ENCODE data around the gene TMC1. TPM values are rescaled to one million over a fixed set of nuclear protein-coding genes. Genes with fewer than 3 reads are reported as not detected.

Gene TMC1
- total and polyA plus RNA-seq, 2 donors from 2014 or later: 0.25 to 1.2 TPM

DNA sequence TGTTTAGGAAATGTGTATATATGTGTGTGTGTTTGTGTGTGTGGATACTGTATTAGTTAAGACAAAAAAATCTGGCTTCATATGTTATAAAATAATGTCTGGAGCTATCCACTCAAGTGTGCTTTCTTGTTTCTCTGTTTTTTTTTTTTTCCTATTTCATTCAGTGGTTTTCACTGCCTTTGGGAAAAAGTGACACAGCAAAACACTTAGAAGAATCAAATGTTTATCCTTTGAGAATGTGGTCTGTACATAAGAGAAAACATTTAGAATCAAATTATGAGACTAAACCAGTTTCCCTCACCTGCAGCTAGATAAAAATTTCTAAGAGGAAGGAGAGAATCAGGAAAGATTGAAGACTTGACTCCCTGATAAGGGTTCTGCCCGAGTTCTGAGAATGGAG lies 8.1 kb downstream of the TMC1 start:
- no peaks in the 10 kb centered on the region for H3K36me3 ChIP-seq (ENCODE audit: control insufficient read depth in 2 of 3, insufficient read depth in 3 of 3, low read length in 3 of 3)
- no peaks in the 10 kb centered on the region for H3K9me3 ChIP-seq (ENCODE audit: control insufficient read depth in 2 of 3, insufficient read depth in 1 of 3, low read length in 3 of 3)
- H3K27ac ChIP-seq (ENCODE audit: low read depth in 2 of 2, low read length in 2 of 2): no peak overlapping the region
- DNase-seq: no peak
- H3K4me1 ChIP-seq (ENCODE audit: control insufficient read depth in 2 of 3, insufficient read depth in 2 of 3, low read depth in 1 of 3, low read length in 3 of 3): peaks cover 8 to 14% (median 8%) of the 10 kb centered on the region in 3 donors
- intact Hi-C loops (cut with DNase I): no loop called here
- H3K4me3 ChIP-seq (ENCODE audit: low read length in 3 of 3): no peak overlapping the region
- no peak overlapping the region for H3K9ac ChIP-seq (ENCODE audit: low read length in 3 of 3)
- TF ChIP-seq, protein P1, sequence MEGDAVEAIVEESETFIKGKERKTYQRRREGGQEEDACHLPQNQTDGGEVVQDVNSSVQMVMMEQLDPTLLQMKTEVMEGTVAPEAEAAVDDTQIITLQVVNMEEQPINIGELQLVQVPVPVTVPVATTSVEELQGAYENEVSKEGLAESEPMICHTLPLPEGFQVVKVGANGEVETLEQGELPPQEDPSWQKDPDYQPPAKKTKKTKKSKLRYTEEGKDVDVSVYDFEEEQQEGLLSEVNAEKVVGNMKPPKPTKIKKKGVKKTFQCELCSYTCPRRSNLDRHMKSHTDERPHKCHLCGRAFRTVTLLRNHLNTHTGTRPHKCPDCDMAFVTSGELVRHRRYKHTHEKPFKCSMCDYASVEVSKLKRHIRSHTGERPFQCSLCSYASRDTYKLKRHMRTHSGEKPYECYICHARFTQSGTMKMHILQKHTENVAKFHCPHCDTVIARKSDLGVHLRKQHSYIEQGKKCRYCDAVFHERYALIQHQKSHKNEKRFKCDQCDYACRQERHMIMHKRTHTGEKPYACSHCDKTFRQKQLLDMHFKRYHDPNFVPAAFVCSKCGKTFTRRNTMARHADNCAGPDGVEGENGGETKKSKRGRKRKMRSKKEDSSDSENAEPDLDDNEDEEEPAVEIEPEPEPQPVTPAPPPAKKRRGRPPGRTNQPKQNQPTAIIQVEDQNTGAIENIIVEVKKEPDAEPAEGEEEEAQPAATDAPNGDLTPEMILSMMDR (IDR thresholded peaks at IDR 0.05; ENCODE audit: borderline replicate concordance, extremely low read depth, insufficient read depth): no peak
- H3K27me3 ChIP-seq (ENCODE audit: control insufficient read depth, insufficient read depth, low read length): no peaks in the 10 kb centered on the region
- FAIRE-seq: no peak

DNA sequence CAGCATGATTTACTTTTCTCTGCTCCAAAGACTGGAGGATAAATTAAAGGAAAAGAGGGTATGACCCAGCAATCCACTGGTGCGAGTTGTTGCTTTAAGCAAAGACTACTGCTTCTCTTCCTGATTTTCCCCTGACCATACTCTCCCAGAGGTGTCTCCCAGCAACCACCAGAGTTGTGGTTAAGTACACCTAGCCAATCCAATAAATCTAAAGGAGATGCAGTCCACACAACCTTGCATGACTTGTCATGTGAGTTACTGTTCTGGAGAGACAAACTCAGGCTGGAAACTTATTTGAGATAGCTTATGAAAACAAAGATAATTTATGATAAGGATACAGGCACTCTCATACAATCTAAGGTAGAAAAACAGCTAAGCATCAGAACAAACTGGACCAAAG lies 11.9 kb downstream of the TMC1 start:
- H3K4me3 ChIP-seq (ENCODE audit: low read length in 3 of 3): no peak overlapping the region
- no peak overlapping the region for H3K27ac ChIP-seq (ENCODE audit: low read depth in 2 of 2, low read length in 2 of 2)
- TF ChIP-seq, protein P1 (IDR thresholded peaks at IDR 0.05; ENCODE audit: borderline replicate concordance, extremely low read depth, insufficient read depth): no peak
- intact Hi-C loops (cut with DNase I): no loop called here
- FAIRE-seq (no peak), DNase-seq (peak in 3 of 5 donors; percentile 59 to 82 (median 71))
- no peaks in the 10 kb centered on the region for H3K9me3 ChIP-seq (ENCODE audit: control insufficient read depth in 2 of 3, insufficient read depth in 1 of 3, low read length in 3 of 3)
- H3K4me1 ChIP-seq (ENCODE audit: control insufficient read depth in 2 of 3, insufficient read depth in 2 of 3, low read depth in 1 of 3, low read length in 3 of 3): peaks cover 0 to 5% (median 0%) of the 10 kb centered on the region in 3 donors
- H3K27me3 ChIP-seq (ENCODE audit: control insufficient read depth, insufficient read depth, low read length): no peaks in the 10 kb centered on the region
- no peaks in the 10 kb centered on the region for H3K36me3 ChIP-seq (ENCODE audit: control insufficient read depth in 2 of 3, insufficient read depth in 3 of 3, low read length in 3 of 3)
- no peak overlapping the region for H3K9ac ChIP-seq (ENCODE audit: low read length in 3 of 3)

DNA sequence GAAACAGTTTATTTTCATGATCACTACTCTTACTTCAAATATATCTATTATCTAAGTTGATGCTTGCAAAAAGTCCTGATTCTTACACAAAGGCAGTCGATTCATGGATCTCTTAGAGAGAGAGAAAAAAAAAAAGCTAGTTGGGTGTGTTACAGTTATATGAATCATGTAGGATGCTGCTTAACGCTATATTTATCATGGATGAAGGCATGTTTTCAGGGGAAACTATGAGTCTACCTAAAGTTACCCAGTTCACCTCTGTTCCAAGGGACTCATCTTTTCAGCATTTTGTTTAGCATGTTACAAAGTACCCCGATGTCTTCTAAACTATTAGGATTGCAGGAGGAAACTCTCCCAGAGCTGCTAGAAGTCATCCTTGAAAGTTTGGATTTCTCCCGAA lies 13.5 kb downstream of the TMC1 start:
- Histone ChIP-seq H3K36me3 (ENCODE audit: control insufficient read depth in 2 of 3, insufficient read depth in 3 of 3, low read length in 3 of 3) (no peaks in the 10 kb centered on the region), H3K4me3 (ENCODE audit: low read length in 3 of 3) (no peak overlapping the region), H3K9me3 (ENCODE audit: control insufficient read depth in 2 of 3, insufficient read depth in 1 of 3, low read length in 3 of 3) (no peaks in the 10 kb centered on the region), H3K4me1 (ENCODE audit: control insufficient read depth in 2 of 3, insufficient read depth in 2 of 3, low read depth in 1 of 3, low read length in 3 of 3) (peaks cover 0 to 5% (median 0%) of the 10 kb centered on the region in 3 donors), H3K27me3 (ENCODE audit: control insufficient read depth, insufficient read depth, low read length) (no peaks in the 10 kb centered on the region), H3K27ac (ENCODE audit: low read depth in 2 of 2, low read length in 2 of 2) (no peak overlapping the region), H3K9ac (ENCODE audit: low read length in 3 of 3) (no peak overlapping the region)
- FAIRE-seq (no peak), DNase-seq (no peak)
- intact Hi-C loops (cut with DNase I): no loop called here
- TF ChIP-seq, protein P1 (IDR thresholded peaks at IDR 0.05; ENCODE audit: borderline replicate concordance, extremely low read depth, insufficient read depth): no peak

DNA sequence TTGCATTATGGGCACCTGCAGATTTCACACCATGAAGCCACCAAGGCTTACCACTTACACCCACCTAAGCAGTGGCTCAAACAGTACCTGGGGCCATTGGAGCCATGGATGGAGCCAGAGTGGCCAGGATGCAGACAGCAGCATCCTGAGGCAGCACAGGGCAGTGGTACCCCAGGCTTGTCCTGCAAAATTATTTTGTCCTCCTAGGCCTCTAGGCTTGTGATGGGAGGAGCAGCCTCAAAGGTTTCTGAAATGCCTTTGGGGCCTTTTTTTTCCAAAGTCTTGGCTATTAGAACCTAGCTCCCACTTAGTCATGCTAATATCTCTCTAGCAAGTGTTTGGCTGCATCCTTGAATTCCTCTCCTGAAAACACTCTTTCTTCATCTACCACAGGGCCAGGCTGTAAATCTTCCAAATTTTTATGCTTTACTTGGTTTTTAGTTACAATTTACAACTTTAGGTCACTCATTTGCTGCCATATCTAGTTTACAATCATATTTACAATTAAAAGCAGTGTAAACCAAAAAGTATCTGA lies 15.7 kb downstream of the TMC1 start:
- FAIRE-seq (no peak), DNase-seq (no peak)
- Histone ChIP-seq H3K4me3 (ENCODE audit: low read length in 3 of 3) (no peak overlapping the region), H3K36me3 (ENCODE audit: control insufficient read depth in 2 of 3, insufficient read depth in 3 of 3, low read length in 3 of 3) (no peaks in the 10 kb centered on the region), H3K9me3 (ENCODE audit: control insufficient read depth in 2 of 3, insufficient read depth in 1 of 3, low read length in 3 of 3) (no peaks in the 10 kb centered on the region), H3K9ac (ENCODE audit: low read length in 3 of 3) (no peak overlapping the region), H3K27ac (ENCODE audit: low read depth in 2 of 2, low read length in 2 of 2) (no peak overlapping the region), H3K4me1 (ENCODE audit: control insufficient read depth in 2 of 3, insufficient read depth in 2 of 3, low read depth in 1 of 3, low read length in 3 of 3) (peaks cover 0 to 5% (median 0%) of the 10 kb centered on the region in 3 donors), H3K27me3 (ENCODE audit: control insufficient read depth, insufficient read depth, low read length) (no peaks in the 10 kb centered on the region)
- intact Hi-C loops (cut with DNase I): no loop called here
- TF ChIP-seq, protein P1 (IDR thresholded peaks at IDR 0.05; ENCODE audit: borderline replicate concordance, extremely low read depth, insufficient read depth): no peak
